Glutamatergic neuron (in vitro differentiated cells): ENCODE results near the gene AHSG. TPM values are rescaled to one million over a fixed set of nuclear protein-coding genes. Genes with fewer than 3 reads are reported as not detected.
"Not testable (repeated sequence)": the region's sequence is repeated elsewhere in the genome, so short reads cannot be mapped to it uniquely, and the experiment has no call there.

Experiments used
- DNase-seq: peaks from one replicate; pipeline ENCODE4 v3.0.0; 2022
- H3K27ac Mint-ChIP-seq: one replicate; pipeline ENCODE4 v1.8.0; 2020; ENCODE audit warnings: mild to moderate bottlenecking, mixed read lengths, inconsistent platforms; ENCODE audit not compliant: unreplicated experiment
- H3K27me3 Mint-ChIP-seq: one replicate; pipeline ENCODE4 v1.8.0; 2020; ENCODE audit warnings: mild to moderate bottlenecking, moderate library complexity, mixed read lengths, inconsistent platforms; ENCODE audit not compliant: unreplicated experiment
- H3K36me3 Mint-ChIP-seq: one replicate; pipeline ENCODE4 v1.8.0; 2020; ENCODE audit warnings: mild to moderate bottlenecking, mixed read lengths, inconsistent platforms; ENCODE audit not compliant: unreplicated experiment
- H3K4me1 Mint-ChIP-seq: one replicate; pipeline ENCODE4 v1.8.0; 2020; ENCODE audit warnings: mild to moderate bottlenecking, low read depth, mixed read lengths, inconsistent platforms; ENCODE audit not compliant: unreplicated experiment
- H3K4me3 Mint-ChIP-seq: one replicate; pipeline ENCODE4 v1.8.0; 2020; ENCODE audit warnings: mild to moderate bottlenecking, mixed read lengths, inconsistent platforms; ENCODE audit not compliant: unreplicated experiment
- H3K9me3 Mint-ChIP-seq: one replicate; pipeline ENCODE4 v1.8.0; 2020; ENCODE audit warnings: mild to moderate bottlenecking, moderate library complexity, mixed read lengths, inconsistent platforms; ENCODE audit not compliant: unreplicated experiment
- total RNA-seq: library from RNA; stranded (reverse); fragmentation: NEBNext Ultra II Directional; extraction: Animal tissue kit (Norgen Biotek cat#: 25700); gene quantifications from one replicate; pipeline ENCODE4 v1.2.1, GENCODE V29; 2021; ENCODE audit not compliant: unreplicated experiment
- TF ChIP-seq, protein P1 (sequence below): fragments of 200-600 bp; sonication (generic); IDR thresholded peaks from one replicate; pipeline ENCODE4 v1.5.0; 2021; ENCODE audit not compliant: partially characterized antibody, unreplicated experiment

The AHSG gene
- total RNA-seq, 1 donor from 2014 or later: not detected

- Mint-ChIP-seq H3K27ac (no peak overlapping the region), H3K27me3 (no peaks in the 10 kb centered on the region), H3K36me3 (no peaks in the 10 kb centered on the region), H3K4me3 (no peak overlapping the region), H3K4me1 (no peaks in the 10 kb centered on the region), H3K9me3 (no peaks in the 10 kb centered on the region)
- TF ChIP-seq, protein P1, sequence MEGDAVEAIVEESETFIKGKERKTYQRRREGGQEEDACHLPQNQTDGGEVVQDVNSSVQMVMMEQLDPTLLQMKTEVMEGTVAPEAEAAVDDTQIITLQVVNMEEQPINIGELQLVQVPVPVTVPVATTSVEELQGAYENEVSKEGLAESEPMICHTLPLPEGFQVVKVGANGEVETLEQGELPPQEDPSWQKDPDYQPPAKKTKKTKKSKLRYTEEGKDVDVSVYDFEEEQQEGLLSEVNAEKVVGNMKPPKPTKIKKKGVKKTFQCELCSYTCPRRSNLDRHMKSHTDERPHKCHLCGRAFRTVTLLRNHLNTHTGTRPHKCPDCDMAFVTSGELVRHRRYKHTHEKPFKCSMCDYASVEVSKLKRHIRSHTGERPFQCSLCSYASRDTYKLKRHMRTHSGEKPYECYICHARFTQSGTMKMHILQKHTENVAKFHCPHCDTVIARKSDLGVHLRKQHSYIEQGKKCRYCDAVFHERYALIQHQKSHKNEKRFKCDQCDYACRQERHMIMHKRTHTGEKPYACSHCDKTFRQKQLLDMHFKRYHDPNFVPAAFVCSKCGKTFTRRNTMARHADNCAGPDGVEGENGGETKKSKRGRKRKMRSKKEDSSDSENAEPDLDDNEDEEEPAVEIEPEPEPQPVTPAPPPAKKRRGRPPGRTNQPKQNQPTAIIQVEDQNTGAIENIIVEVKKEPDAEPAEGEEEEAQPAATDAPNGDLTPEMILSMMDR: no peak
- no peak for DNase-seq
Measured at GRCh38 chr3:186627852-186628414, 15.1 kb downstream of the AHSG start.

DNA sequence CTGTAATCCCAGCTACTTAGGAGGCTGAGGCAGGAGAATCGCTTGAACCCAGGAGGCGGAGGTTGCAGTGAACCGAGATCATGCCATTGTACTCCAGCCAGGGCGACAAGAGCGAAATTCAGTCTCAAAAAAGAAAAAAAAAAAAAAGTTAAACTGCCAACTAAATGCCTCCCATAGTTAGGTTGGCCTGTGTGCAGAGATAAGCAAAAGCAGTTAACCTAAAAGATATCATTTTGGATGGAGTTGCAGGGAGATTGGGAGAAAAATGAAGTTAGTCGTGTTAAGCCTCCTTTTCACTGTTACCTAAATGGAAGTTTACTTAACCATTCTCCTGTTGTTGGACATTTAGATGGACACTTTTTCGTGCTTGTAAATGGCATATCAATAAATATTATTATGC lies 15.9 kb downstream of the AHSG start:
- Mint-ChIP-seq H3K4me1 (no peaks in the 10 kb centered on the region), H3K27ac (no peak overlapping the region), H3K4me3 (no peak overlapping the region), H3K36me3 (no peaks in the 10 kb centered on the region), H3K27me3 (no peaks in the 10 kb centered on the region), H3K9me3 (no peaks in the 10 kb centered on the region)
- TF ChIP-seq, protein P1: no peak
- DNase-seq: no peak

- H3K27me3 Mint-ChIP-seq: no peaks in the 10 kb centered on the region
- H3K9me3 Mint-ChIP-seq: no peaks in the 10 kb centered on the region
- no peaks in the 10 kb centered on the region for H3K36me3 Mint-ChIP-seq
- DNase-seq: no peak
- no peak overlapping the region for H3K4me3 Mint-ChIP-seq
- TF ChIP-seq, protein P1: no peak
- no peak overlapping the region for H3K27ac Mint-ChIP-seq
- H3K4me1 Mint-ChIP-seq: no peaks in the 10 kb centered on the region
Measured at GRCh38 chr3:186630950-186631641, 18.2 kb downstream of the AHSG start.

GRCh38 chr3:186633481-186633880 lies 20.6 kb downstream of the AHSG start:
- Mint-ChIP-seq H3K4me1 (no peaks in the 10 kb centered on the region), H3K4me3 (no peak overlapping the region), H3K27me3 (peaks cover 1% of the 10 kb centered on the region), H3K36me3 (no peaks in the 10 kb centered on the region), H3K9me3 (peaks cover 2% of the 10 kb centered on the region), H3K27ac (no peak overlapping the region)
- TF ChIP-seq, protein P1: no peak
- DNase-seq: no peak

DNA sequence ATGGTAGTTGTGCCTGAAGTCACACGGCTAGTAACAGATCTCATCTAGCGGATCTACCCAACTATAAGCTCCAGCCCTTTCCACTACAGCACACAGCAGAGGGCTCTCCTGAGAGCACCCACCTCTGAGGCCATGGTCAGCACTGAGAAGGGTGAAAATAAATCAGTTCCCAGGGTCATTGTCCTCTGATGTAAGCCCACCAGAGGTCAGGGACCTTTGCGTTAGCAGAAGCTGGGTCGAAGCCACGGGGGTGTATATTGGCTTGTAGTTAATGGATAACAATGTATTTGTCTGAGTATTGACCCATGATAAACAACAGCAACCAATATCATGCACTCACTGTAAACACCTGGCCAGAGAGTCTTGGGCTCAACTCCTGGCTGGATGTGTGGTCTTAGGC lies 21.3 kb downstream of the AHSG start:
- not testable (repeated sequence) for H3K4me3 Mint-ChIP-seq, H3K36me3 Mint-ChIP-seq, H3K27me3 Mint-ChIP-seq, DNase-seq, H3K4me1 Mint-ChIP-seq, H3K27ac Mint-ChIP-seq, H3K9me3 Mint-ChIP-seq
